Lung (tissue), 12 donors: ENCODE data around the gene ARHGEF7. TPM values are rescaled to one million over a fixed set of nuclear protein-coding genes. Genes with fewer than 3 reads are reported as not detected.

ENCODE experiments used
- ATAC-seq: fragments of 200-7000 bp; cut with Tn5 transposase; one replicate; pipeline ENCODE4 v1.9.1; 2020; ENCODE audit warnings: moderate number of reproducible peaks; ENCODE audit not compliant: insufficient read depth, low FRiP score
- DNase-seq, 3 donors: peaks; one replicate each; pipeline ENCODE4 v3.0.0-alpha.2; 2013 to 2017
- H3K27ac ChIP-seq, 2 donors: one replicate each; pipeline ENCODE4 v1.5.1; 2013; ENCODE audit warnings: mild to moderate bottlenecking in 2 of 2, moderate library complexity in 2 of 2, control low read depth in 1 of 2, inconsistent platforms in 1 of 2, low read depth in 1 of 2, low read length in 1 of 2
- H3K27me3 ChIP-seq, 3 donors: one replicate each; pipeline ENCODE4 v1.5.1; 2013; ENCODE audit warnings: low read length in 2 of 3; ENCODE audit not compliant: control insufficient read depth in 3 of 3, insufficient read depth in 3 of 3
- H3K36me3 ChIP-seq, 4 donors: one replicate each; pipeline ENCODE4 v1.5.1; 2013; ENCODE audit warnings: low read length in 4 of 4, mild to moderate bottlenecking in 1 of 4, moderate library complexity in 1 of 4; ENCODE audit not compliant: control insufficient read depth in 4 of 4, insufficient read depth in 4 of 4
- H3K4me1 ChIP-seq, 5 donors: one replicate each; pipeline ENCODE4 v1.5.1; 2013; ENCODE audit warnings: low read length in 5 of 5, mild to moderate bottlenecking in 2 of 5, moderate library complexity in 1 of 5; ENCODE audit not compliant: control insufficient read depth in 5 of 5, insufficient read depth in 5 of 5
- H3K4me3 ChIP-seq: one replicate; pipeline ENCODE4 v1.5.1; 2013; ENCODE audit warnings: mild to moderate bottlenecking, control low read depth, moderate library complexity
- H3K9ac ChIP-seq, 2 donors: one replicate each; pipeline ENCODE4 v1.5.1; 2013; ENCODE audit warnings: low read length in 2 of 2, control low read depth in 1 of 2; ENCODE audit not compliant: insufficient read depth in 1 of 2
- H3K9me3 ChIP-seq, 4 donors: one replicate each; pipeline ENCODE4 v1.5.1; 2013; ENCODE audit warnings: low read length in 3 of 4, mild to moderate bottlenecking in 1 of 4, moderate library complexity in 1 of 4; ENCODE audit not compliant: control insufficient read depth in 4 of 4, insufficient read depth in 3 of 4
- WGBS, 2 donors: extraction: QIAGEN DNeasy Blood & Tissue Kit; methylation state at CpG; one replicate each; pipeline ENCODE4 v1.1.7; 2013; 5-methylcytosine and 5-hydroxymethylcytosine counted together
- polyA plus RNA-seq, 2 donors: library from polyadenylated mRNA; stranded (reverse); fragments of 200-250 nt; gene quantifications; one replicate each; pipeline ENCODE4 v1.2.1, GENCODE V29; 2013
- total RNA-seq, 2 donors: library from RNA; depleted of rRNA in 1 of 2; stranded (reverse); fragments of >200 nt in 1 of 2; gene quantifications; one replicate each; pipeline ENCODE4 v1.2.1, GENCODE V29; 2014 to 2021
- TF ChIP-seq, protein P1 (sequence below): IDR thresholded peaks from 2 replicates; pipeline ENCODE4 v1.5.1; 2012; ENCODE audit warnings: mild to moderate bottlenecking; ENCODE audit errors: control extremely low read depth, extremely low read depth
- donor health status: control.
- donor health status: control.
- donor health status: Bipolar disorder and iron deficiency.
- donor health status: healthy.
- donor health status: DM: yes; HTN: yes; CAD: no.

Gene ARHGEF7
- total and polyA plus RNA-seq, 4 donors: 20.9 to 143 (median 37.8) TPM

- Histone ChIP-seq H3K4me3 (no peak overlapping the region), H3K9me3 (peaks cover 0 to 3% (median 0%) of the 10 kb centered on the region in 4 donors), H3K36me3 (no peaks in the 10 kb centered on the region), H3K27ac (no peak overlapping the region), H3K9ac (no peak overlapping the region), H3K4me1 (no peaks in the 10 kb centered on the region), H3K27me3 (peaks cover 0 to 37% (median 36%) of the 10 kb centered on the region in 3 donors)
- WGBS, 2 donors: 58 to 72% methylated on average over 6 of the region's 6 CpGs
- no peak for DNase-seq
- TF ChIP-seq, protein P1, sequence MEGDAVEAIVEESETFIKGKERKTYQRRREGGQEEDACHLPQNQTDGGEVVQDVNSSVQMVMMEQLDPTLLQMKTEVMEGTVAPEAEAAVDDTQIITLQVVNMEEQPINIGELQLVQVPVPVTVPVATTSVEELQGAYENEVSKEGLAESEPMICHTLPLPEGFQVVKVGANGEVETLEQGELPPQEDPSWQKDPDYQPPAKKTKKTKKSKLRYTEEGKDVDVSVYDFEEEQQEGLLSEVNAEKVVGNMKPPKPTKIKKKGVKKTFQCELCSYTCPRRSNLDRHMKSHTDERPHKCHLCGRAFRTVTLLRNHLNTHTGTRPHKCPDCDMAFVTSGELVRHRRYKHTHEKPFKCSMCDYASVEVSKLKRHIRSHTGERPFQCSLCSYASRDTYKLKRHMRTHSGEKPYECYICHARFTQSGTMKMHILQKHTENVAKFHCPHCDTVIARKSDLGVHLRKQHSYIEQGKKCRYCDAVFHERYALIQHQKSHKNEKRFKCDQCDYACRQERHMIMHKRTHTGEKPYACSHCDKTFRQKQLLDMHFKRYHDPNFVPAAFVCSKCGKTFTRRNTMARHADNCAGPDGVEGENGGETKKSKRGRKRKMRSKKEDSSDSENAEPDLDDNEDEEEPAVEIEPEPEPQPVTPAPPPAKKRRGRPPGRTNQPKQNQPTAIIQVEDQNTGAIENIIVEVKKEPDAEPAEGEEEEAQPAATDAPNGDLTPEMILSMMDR: no peak
- ATAC-seq: no peak
Measured at GRCh38 chr13:111092685-111093084, 22.4 kb upstream of the ARHGEF7 start.

DNA sequence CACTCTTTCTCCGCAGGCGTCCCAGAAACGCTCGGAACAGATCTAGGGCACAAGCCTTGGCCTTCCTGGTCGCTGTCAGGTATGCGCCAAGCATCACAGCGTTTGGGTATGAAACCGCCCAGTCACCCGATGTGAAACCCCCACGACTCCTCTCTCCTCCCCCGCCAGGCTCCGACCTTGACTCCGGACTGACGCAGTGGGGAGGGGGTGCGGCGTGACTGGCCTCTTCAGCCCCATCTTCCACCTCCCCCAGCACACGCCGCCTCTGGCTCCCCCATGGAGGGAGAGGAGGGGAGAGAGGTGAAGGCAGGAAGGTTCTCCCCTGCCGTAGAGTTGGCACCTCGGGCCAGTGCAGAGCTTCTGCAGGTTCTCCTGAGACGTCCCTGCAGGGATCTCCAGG is 22.0 kb upstream of the ARHGEF7 start:
- Histone ChIP-seq H3K27ac (no peak overlapping the region), H3K9ac (no peak overlapping the region), H3K36me3 (no peaks in the 10 kb centered on the region), H3K27me3 (peaks cover 0 to 41% (median 39%) of the 10 kb centered on the region in 3 donors), H3K4me1 (no peaks in the 10 kb centered on the region), H3K4me3 (no peak overlapping the region), H3K9me3 (peaks cover 0 to 3% (median 0%) of the 10 kb centered on the region in 4 donors)
- TF ChIP-seq, protein P1: no peak
- 90 to 95% methylated on average over 21 of the region's 21 CpGs for WGBS, 2 donors
- ATAC-seq (no peak), DNase-seq (no peak)

GRCh38 chr13:111093634-111094033 is 21.5 kb upstream of the ARHGEF7 start:
- TF ChIP-seq, protein P1: no peak
- H3K27me3 ChIP-seq: peaks cover 0 to 46% (median 42%) of the 10 kb centered on the region in 3 donors

More at GRCh38 chr13:111093634-111094033, 21.5 kb upstream of the ARHGEF7 start:
- H3K27ac ChIP-seq: no peak overlapping the region
- DNase-seq (no peak), ATAC-seq (no peak)
- no peaks in the 10 kb centered on the region for H3K36me3 ChIP-seq
- H3K4me1 ChIP-seq: no peaks in the 10 kb centered on the region
- no peak overlapping the region for H3K4me3 ChIP-seq
- peaks cover 0 to 3% (median 0%) of the 10 kb centered on the region in 4 donors for H3K9me3 ChIP-seq
- no peak overlapping the region for H3K9ac ChIP-seq
- 71 to 78% methylated on average over 9 of the region's 9 CpGs for WGBS, 2 donors
